Activated naive CD8-positive, alpha-beta T cell treated with anti-CD3 and anti-CD28 coated beads, Interleukin-2, amount 10 ng/mL, durations not matched to agents 7 days and 5 days (primary cell): ENCODE measurements around the gene PTPRZ1. TPM values are rescaled to one million over a fixed set of nuclear protein-coding genes. Genes with fewer than 3 reads are reported as not detected.

ENCODE experiments used
- ATAC-seq: fragments of 150-1000 bp; cut with Tn5 transposase; one replicate; pipeline ENCODE4 v1.10.0; 2021; ENCODE audit warnings: low read depth, moderate library complexity
- POLR2A ChIA-PET: fragments of 350-600 bp; sonication (Branson Sonifier 250); formaldehyde crosslinking; loops from one replicate; lab custom pipeline; 2021; ENCODE audit warnings: antibody characterized with exemption; lab: Charles Lee
- DNase-seq: peaks from one replicate; pipeline ENCODE4 v3.0.0; 2021
- H3K27ac Mint-ChIP-seq: one replicate; pipeline ENCODE4 v1.8.0; 2022; ENCODE audit warnings: mild to moderate bottlenecking, mixed read lengths
- H3K27me3 Mint-ChIP-seq: one replicate; pipeline ENCODE4 v1.8.0; 2022; ENCODE audit warnings: mild to moderate bottlenecking, moderate library complexity, mixed read lengths
- H3K36me3 Mint-ChIP-seq: one replicate; pipeline ENCODE4 v1.8.0; 2021; ENCODE audit warnings: mild to moderate bottlenecking, mixed read lengths
- H3K4me1 Mint-ChIP-seq: one replicate; pipeline ENCODE4 v1.8.0; 2021; ENCODE audit warnings: mixed read lengths
- H3K4me3 Mint-ChIP-seq: one replicate; pipeline ENCODE4 v1.8.0; 2022; ENCODE audit warnings: mild to moderate bottlenecking, moderate library complexity, mixed read lengths
- H3K9me3 Mint-ChIP-seq: one replicate; pipeline ENCODE4 v1.8.0; 2021; ENCODE audit warnings: mixed read lengths
- total RNA-seq, 2 experiments: library from RNA; stranded (reverse); gene quantifications; one replicate each; pipeline ENCODE4 v1.2.3, GENCODE V29; 2021

The PTPRZ1 gene
- total RNA-seq, 2 experiments from 2014 or later, result not detected

DNA sequence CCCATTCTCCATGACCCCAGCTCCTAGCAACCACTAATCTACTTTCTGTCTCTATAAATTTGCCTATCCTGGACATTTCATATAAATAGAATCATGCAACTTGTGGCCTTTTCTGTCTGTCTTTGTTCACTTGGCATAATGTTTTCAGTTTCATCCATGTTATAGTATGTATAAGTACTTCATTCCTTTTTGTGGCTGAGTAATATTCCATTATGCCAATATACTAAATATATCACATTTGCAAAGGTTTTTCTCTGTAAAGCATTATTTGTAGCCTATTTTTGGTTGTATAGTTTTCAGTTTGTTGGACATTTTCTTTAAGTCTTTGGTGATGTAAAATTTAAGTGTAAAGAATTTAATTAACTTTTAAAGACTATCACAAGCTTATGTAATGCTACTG is 2.2 kb downstream of the PTPRZ1 start:
- no peak for DNase-seq

DNA sequence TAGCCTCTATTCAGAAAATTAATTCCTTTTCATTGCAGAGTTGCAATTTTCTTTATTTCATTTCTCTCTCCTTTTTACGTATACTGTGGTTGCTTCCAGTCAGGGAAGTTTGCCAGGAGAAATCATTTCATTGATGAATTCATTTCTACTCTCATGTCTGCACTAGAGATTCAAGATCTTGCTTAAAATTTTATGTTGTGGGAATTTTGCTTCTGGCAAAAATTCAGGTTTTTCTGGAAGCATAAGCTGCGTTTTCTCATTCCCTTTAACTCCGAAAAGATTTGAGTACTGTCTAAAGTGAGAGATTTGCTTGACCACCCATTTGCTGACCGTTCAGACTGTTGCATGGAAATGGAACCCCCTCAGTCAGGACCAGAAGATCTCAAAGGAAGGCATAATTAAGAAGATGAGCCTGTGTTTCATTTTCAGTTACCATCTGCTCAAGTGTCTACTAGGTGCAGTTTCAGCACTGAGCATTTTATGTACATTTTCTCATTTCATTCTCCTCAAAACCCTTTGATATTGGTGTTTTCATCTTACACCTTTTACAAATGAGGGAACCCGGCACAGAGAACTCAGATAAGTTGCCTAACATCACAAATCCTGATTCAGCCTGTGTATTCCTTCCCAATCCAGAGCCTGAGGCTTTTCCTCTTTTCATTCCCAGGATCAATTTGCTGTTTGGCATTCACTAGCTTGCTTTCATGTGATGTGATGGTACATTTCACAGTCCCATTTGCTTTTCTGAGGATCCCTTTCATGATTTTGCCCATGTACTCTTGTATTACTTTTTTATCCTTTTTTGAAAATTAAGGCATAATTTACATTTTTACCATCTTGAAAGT is 3.9 kb downstream of the PTPRZ1 start:
- Mint-ChIP-seq H3K36me3 (no peaks in the 10 kb centered on the region), H3K27ac (no peak overlapping the region), H3K4me3 (no peak overlapping the region), H3K9me3 (no peaks in the 10 kb centered on the region), H3K4me1 (peaks cover 6% of the 10 kb centered on the region), H3K27me3 (peaks cover 29% of the 10 kb centered on the region)
- ATAC-seq (no peak), DNase-seq (no peak)
- POLR2A ChIA-PET, result no interaction called here

More for the DNA sequence above, 2.2 kb downstream of the PTPRZ1 start:
- Mint-ChIP-seq H3K9me3 (no peaks in the 10 kb centered on the region), H3K4me3 (no peak overlapping the region), H3K27ac (no peak overlapping the region), H3K36me3 (no peaks in the 10 kb centered on the region), H3K4me1 (peaks cover 6% of the 10 kb centered on the region), H3K27me3 (peaks cover 35% of the 10 kb centered on the region)
- no peak for ATAC-seq
- POLR2A ChIA-PET, result no interaction called here

DNA sequence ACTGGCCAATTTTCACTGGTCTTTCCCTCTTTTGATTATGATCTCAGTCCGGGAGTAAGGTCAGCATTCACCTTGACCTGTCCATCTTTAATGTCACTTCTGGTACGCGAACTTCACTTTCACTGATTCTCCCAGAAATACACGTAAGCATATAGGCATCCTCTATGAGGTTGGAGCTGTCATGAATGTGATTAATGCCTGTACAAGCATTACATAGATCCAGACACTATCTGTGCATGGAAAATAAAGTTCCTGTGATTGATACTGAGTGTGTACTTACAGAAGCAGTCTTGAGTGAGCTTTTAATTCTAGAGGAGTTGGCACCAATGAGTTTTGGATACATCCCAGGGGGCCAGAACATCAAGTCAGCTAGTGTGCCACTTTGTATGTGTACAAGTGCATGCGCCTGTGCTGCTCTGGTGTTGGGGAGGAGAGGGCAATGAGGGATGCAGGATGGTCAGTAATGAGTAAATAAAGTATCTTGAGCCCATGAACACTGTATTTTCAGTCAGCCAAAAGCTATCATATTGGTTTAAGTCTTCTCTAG is 6.0 kb downstream of the PTPRZ1 start:
- DNase-seq, result no peak
- POLR2A ChIA-PET, result no interaction called here
- Mint-ChIP-seq H3K9me3 (no peaks in the 10 kb centered on the region), H3K27ac (no peak overlapping the region), H3K4me1 (peaks cover 2% of the 10 kb centered on the region), H3K27me3 (peaks cover 11% of the 10 kb centered on the region), H3K4me3 (no peak overlapping the region), H3K36me3 (no peaks in the 10 kb centered on the region)
- ATAC-seq, result no peak

DNA sequence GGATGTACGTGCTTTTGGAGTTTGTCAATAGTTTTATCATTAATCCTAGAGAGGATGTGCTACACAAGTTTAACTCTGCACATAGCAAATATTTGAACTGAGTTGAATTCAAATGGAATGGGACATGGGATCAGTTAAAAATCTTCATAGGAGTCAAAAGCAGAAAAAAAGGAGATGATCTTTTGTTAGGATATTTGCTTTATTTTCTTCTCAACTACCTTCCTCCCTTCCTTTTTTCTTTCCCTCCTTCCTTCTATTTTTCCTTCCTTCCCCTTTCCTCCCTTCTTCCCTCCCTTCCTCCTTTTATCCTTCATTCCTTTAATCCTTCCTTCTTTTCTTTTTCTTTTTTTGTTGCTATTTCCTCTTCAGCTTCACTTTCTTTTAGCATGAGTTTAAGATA is 6.6 kb downstream of the PTPRZ1 start:
- no peaks in the 10 kb centered on the region for H3K36me3 Mint-ChIP-seq
- ATAC-seq (no peak), DNase-seq (no peak)
- H3K4me1 Mint-ChIP-seq, result no peaks in the 10 kb centered on the region
- peaks cover 6% of the 10 kb centered on the region for H3K27me3 Mint-ChIP-seq
- POLR2A ChIA-PET, result no interaction called here
- H3K9me3 Mint-ChIP-seq, result no peaks in the 10 kb centered on the region
- H3K27ac Mint-ChIP-seq, result no peak overlapping the region
- no peak overlapping the region for H3K4me3 Mint-ChIP-seq

DNA sequence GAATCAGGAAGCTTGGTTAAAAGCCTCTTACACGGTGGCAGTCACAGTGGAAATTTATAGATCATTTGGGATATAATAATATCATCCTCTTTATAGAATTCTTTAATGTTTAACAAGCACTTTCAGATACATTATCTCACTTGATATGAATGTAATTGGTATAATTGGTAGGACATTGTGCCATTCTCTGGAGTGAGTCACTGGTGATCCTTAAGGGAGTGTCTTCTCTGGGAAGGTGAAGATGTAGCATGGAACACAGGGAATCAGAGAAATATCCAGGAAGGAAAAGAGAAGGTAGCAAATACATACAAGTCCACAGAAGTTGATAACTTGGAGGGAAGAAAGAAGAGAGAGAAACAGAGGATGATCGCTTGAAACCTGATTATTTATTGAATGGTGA is 9.8 kb downstream of the PTPRZ1 start:
- DNase-seq, result no peak
- no peak for ATAC-seq
- H3K9me3 Mint-ChIP-seq, result no peaks in the 10 kb centered on the region
- H3K27ac Mint-ChIP-seq, result no peak overlapping the region
- H3K4me3 Mint-ChIP-seq, result no peak overlapping the region
- H3K27me3 Mint-ChIP-seq, result no peaks in the 10 kb centered on the region
- POLR2A ChIA-PET, result no interaction called here
- H3K36me3 Mint-ChIP-seq, result no peaks in the 10 kb centered on the region
- H3K4me1 Mint-ChIP-seq, result no peaks in the 10 kb centered on the region

DNA sequence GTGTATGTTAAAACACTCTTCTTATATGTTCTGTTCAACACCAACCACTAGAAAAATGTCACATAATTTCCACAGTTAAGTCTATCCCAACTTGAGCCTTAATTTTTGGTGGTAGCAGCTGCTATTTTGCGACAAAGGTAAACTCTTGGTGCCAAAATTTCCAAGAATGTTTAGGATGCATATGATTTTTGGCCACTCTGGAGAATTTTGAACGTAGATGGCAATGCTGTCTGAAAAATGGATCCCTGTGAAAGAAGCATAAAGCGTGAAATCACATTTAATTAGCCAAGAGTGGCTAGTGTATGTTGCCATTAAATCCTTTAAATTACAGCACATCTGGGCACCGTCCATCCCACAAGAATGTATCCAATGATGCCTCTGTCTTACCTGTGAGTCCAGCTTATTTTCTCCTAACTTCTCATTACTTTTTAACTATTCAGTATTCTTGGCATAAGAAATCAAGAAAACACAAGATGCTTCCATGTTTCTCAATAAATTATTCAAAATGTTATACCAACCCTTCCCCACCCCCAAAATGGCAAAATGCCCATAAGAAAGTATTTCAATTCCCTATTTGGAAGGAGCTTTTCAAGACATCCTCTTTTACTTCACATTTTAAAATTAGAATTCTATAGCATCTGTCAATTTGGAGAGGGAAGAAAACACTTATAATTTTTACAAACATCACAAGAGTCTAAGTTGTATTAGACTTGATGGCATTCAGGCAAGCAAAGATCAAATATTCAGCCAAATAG is 12.4 kb downstream of the PTPRZ1 start:
- no peaks in the 10 kb centered on the region for H3K27me3 Mint-ChIP-seq
- H3K4me1 Mint-ChIP-seq, result no peaks in the 10 kb centered on the region
- H3K4me3 Mint-ChIP-seq, result no peak overlapping the region
- DNase-seq (no peak), ATAC-seq (no peak)
- no peak overlapping the region for H3K27ac Mint-ChIP-seq
- POLR2A ChIA-PET, result no interaction called here
- no peaks in the 10 kb centered on the region for H3K36me3 Mint-ChIP-seq
- no peaks in the 10 kb centered on the region for H3K9me3 Mint-ChIP-seq

DNA sequence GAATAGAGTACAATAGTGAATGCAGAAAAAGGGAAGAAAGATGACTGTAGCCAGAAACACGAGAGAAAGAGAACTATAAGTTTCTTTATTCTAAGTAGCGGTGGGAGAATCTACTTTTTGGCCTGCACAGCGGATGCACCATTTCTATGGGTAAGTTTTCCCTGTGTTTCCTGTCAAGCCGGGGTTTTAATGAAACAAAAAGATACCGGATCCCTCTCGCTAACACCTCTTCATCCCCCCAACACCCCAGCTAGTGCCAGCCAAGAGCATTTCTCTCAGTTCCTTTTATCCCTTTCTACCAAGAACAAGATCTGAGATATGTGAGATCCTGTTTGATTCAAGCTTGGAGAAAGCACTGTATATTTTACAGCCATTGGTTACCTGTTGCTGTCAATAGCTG is 14.7 kb downstream of the PTPRZ1 start:
- Mint-ChIP-seq H3K9me3 (no peaks in the 10 kb centered on the region), H3K36me3 (no peaks in the 10 kb centered on the region), H3K27ac (no peak overlapping the region), H3K27me3 (no peaks in the 10 kb centered on the region), H3K4me3 (no peak overlapping the region), H3K4me1 (no peaks in the 10 kb centered on the region)
- no peak for ATAC-seq
- POLR2A ChIA-PET, result no interaction called here
- no peak for DNase-seq

DNA sequence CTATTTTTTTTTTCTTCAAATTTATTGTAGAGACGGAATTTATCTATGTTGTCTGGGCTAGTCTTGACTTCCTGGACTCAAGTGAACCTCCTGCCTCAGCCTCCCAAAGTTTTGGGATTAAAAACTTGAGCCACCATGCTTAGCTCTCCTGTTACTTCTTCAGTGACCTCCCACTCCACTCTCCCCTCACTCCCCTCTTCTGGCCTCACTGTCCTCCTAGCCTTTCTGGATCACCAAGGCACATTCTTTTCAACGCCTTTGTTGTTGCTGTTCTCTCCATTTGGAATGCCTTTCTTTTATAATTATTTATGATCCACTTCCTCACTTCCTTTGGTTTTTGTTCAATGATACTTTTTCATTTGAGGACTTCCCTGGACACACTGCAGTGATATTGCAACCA is 17.9 kb downstream of the PTPRZ1 start:
- ATAC-seq, result no peak
- Mint-ChIP-seq H3K27me3 (no peaks in the 10 kb centered on the region), H3K27ac (no peak overlapping the region), H3K4me3 (no peak overlapping the region), H3K36me3 (no peaks in the 10 kb centered on the region), H3K4me1 (no peaks in the 10 kb centered on the region), H3K9me3 (no peaks in the 10 kb centered on the region)
- no peak for DNase-seq
- POLR2A ChIA-PET, result no interaction called here

DNA sequence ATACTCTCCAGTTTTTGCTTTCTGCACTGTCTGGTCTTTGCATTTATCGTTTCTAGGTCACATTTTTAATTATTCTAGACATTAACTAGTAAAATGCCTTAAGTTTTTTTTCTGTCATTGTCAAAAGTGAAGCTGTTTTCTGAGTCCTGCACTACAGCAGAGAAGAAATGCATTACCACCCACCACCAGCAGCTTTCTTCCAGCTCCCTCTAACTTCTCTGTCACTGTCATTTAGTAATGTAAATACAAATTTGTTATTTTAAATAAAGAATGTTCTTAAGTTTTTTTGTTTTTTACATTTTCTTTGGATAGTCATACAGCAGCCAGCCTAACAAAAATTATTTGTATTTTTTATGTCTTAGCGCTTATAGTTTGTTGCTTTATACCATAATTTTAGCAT is 18.8 kb downstream of the PTPRZ1 start:
- POLR2A ChIA-PET, result no interaction called here
- no peak for ATAC-seq
- no peaks in the 10 kb centered on the region for H3K27me3 Mint-ChIP-seq

DNA sequence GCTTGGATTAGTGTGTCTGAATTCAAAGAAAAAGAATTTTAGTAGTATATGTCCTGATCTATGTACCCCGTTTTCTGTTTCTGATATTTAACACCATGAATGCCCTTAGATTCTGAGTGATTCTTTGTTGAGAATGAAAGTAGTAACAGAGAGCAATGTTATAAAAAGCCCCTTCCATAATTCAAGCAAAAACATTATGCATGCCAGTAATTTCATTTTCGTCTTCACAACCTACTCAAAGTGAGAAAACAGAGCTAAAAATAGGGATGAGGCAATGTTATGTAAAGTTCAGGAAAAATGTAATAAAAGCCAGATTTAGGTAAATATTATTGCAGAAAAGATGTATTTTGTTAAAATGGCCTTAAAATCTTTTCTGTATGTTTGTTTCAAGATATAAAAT is 28.1 kb downstream of the PTPRZ1 start:
- H3K4me3 Mint-ChIP-seq, result no peak overlapping the region
- no peaks in the 10 kb centered on the region for H3K4me1 Mint-ChIP-seq
- no peaks in the 10 kb centered on the region for H3K36me3 Mint-ChIP-seq
- POLR2A ChIA-PET, result no interaction called here
- H3K27me3 Mint-ChIP-seq, result no peaks in the 10 kb centered on the region
- no peak overlapping the region for H3K27ac Mint-ChIP-seq
- H3K9me3 Mint-ChIP-seq, result no peaks in the 10 kb centered on the region
- ATAC-seq (no peak), DNase-seq (no peak)

More for the DNA sequence above, 18.8 kb downstream of the PTPRZ1 start:
- Mint-ChIP-seq H3K4me1 (no peaks in the 10 kb centered on the region), H3K27ac (no peak overlapping the region), H3K36me3 (no peaks in the 10 kb centered on the region), H3K9me3 (no peaks in the 10 kb centered on the region), H3K4me3 (no peak overlapping the region)
- no peak for DNase-seq

DNA sequence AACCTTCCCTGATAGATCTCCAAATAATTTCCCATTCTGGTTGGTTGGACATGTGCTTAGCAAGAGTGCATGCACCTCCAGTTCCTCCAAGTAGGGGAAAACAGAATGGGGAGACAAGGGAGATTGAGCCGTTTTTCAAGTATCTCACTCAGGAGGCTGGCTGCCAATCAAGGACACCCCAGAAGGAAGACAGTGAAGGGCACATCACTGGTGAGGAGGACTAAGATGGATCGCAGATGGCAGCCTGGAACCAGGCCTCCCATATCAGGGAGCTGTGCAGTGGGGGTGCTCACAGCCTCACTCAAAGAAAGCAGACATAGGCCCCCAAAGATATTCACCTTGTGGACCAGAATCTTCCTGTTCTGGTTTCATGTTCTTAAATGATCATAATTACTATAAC is 31.2 kb downstream of the PTPRZ1 start:
- DNase-seq, result no peak
- Mint-ChIP-seq H3K9me3 (no peaks in the 10 kb centered on the region), H3K36me3 (no peaks in the 10 kb centered on the region), H3K4me1 (no peaks in the 10 kb centered on the region), H3K4me3 (no peak overlapping the region), H3K27me3 (no peaks in the 10 kb centered on the region), H3K27ac (no peak overlapping the region)
- POLR2A ChIA-PET, result no interaction called here
- ATAC-seq, result no peak

DNA sequence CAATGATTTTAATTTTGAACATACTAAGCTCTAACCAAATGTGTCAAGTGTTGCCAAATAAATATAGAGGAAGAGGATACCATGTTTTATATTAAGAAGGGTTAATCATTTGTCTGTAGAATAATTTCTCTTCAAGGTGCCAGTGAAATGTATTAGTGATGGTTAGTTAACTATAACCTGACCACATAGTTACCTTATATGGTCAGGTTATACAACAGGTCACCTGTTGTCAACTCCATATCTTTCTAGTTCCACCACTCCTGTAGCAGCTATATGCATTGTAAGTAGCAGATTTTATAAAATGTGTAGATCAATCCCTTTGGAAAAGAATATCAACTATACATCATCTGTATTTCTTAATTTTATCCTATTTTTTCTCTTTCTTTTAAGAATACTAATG is 35.1 kb downstream of the PTPRZ1 start:
- ATAC-seq, result no peak
- H3K36me3 Mint-ChIP-seq, result no peaks in the 10 kb centered on the region
- H3K27ac Mint-ChIP-seq, result no peak overlapping the region
- DNase-seq, result no peak
- no peaks in the 10 kb centered on the region for H3K4me1 Mint-ChIP-seq
- POLR2A ChIA-PET, result no interaction called here
- H3K4me3 Mint-ChIP-seq, result no peak overlapping the region
- H3K9me3 Mint-ChIP-seq, result no peaks in the 10 kb centered on the region
- no peaks in the 10 kb centered on the region for H3K27me3 Mint-ChIP-seq

DNA sequence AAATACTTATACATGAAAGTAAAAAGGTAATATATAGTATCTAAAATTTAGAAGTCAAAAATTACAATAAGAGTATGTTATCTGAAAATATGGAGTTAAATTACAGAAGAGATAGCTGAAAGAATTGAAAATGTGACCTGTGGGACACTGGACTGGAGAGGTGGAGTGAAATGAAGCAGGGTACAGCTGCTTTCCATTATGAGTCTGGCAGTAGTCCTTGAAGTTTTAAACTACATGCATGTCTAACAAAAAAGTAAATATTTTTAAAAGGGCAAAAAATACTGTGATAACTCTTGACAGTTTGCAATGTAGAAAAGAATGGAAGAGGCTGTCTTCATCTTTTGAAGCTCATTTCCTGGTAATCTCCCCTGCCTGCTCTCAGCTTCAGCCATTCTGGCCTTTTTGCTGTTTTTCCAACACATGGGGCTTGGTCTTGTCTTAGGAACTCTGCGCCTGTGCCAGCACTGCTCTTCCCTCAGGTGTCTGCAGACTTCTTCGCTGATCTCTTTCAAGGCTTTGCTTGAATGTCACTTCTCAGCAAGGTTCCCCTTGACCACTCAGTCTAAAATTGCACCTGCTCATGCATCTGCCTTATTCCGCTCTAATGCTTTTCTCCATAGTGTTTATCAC is 36.9 kb downstream of the PTPRZ1 start:
- H3K27me3 Mint-ChIP-seq, result no peaks in the 10 kb centered on the region
- no peaks in the 10 kb centered on the region for H3K9me3 Mint-ChIP-seq
- no peaks in the 10 kb centered on the region for H3K4me1 Mint-ChIP-seq
- no peak for ATAC-seq
- H3K27ac Mint-ChIP-seq, result no peak overlapping the region
- no peaks in the 10 kb centered on the region for H3K36me3 Mint-ChIP-seq
- POLR2A ChIA-PET, result no interaction called here
- no peak for DNase-seq
- H3K4me3 Mint-ChIP-seq, result no peak overlapping the region
